K562 (cell line): ENCODE results near the gene KLK14.

Experiments
- MXI1 ChIP-seq: IDR thresholded peaks from 2 replicates; pipeline ENCODE4 v1.6.1; 2011; ENCODE audit warnings: low read depth, mild to moderate bottlenecking, improper control_type of control experiment, low read length
- ZNF239 ChIP-seq: fragments of 250-450 bp; sonication (Bioruptor Pico); IDR thresholded peaks from 2 replicates; pipeline ENCODE4 v1.4.0; 2020; ENCODE audit warnings: mild to moderate bottlenecking
- TF ChIP-seq, protein P1 (sequence below): sonication (generic); formaldehyde crosslinking; IDR thresholded peaks from 2 replicates; pipeline ENCODE4 v1.9.0; 2022; ENCODE audit warnings: mild to moderate bottlenecking, missing genetic modification reagents

- TF ChIP-seq, protein P1, sequence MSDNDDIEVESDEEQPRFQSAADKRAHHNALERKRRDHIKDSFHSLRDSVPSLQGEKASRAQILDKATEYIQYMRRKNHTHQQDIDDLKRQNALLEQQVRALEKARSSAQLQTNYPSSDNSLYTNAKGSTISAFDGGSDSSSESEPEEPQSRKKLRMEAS (CRISPR knock-in tag), result no peak
- TF ChIP-seq MXI1 (no peak), ZNF239 (no peak)
These were observed 1.1 kb upstream of the KLK14 start for GRCh38 chr19:51083783-51084182.
